Glutamatergic neuron (in vitro differentiated cells): Measurements from ENCODE around the gene KCNQ1. TPM values are rescaled to one million over a fixed set of nuclear protein-coding genes. Genes with fewer than 3 reads are reported as not detected.
A peak's percentile ranks its signal among the peaks of the same experiment; 100 is the strongest.

Source experiments
- DNase-seq: peaks from one replicate; pipeline ENCODE4 v3.0.0; 2022
- H3K27ac Mint-ChIP-seq: one replicate; pipeline ENCODE4 v1.8.0; 2020; ENCODE audit warnings: mild to moderate bottlenecking, mixed read lengths, inconsistent platforms; ENCODE audit not compliant: unreplicated experiment
- H3K27me3 Mint-ChIP-seq: one replicate; pipeline ENCODE4 v1.8.0; 2020; ENCODE audit warnings: mild to moderate bottlenecking, moderate library complexity, mixed read lengths, inconsistent platforms; ENCODE audit not compliant: unreplicated experiment
- H3K36me3 Mint-ChIP-seq: one replicate; pipeline ENCODE4 v1.8.0; 2020; ENCODE audit warnings: mild to moderate bottlenecking, mixed read lengths, inconsistent platforms; ENCODE audit not compliant: unreplicated experiment
- H3K4me1 Mint-ChIP-seq: one replicate; pipeline ENCODE4 v1.8.0; 2020; ENCODE audit warnings: mild to moderate bottlenecking, low read depth, mixed read lengths, inconsistent platforms; ENCODE audit not compliant: unreplicated experiment
- H3K4me3 Mint-ChIP-seq: one replicate; pipeline ENCODE4 v1.8.0; 2020; ENCODE audit warnings: mild to moderate bottlenecking, mixed read lengths, inconsistent platforms; ENCODE audit not compliant: unreplicated experiment
- H3K9me3 Mint-ChIP-seq: one replicate; pipeline ENCODE4 v1.8.0; 2020; ENCODE audit warnings: mild to moderate bottlenecking, moderate library complexity, mixed read lengths, inconsistent platforms; ENCODE audit not compliant: unreplicated experiment
- CTCF ChIP-seq: fragments of 200-600 bp; sonication (generic); IDR thresholded peaks from one replicate; pipeline ENCODE4 v1.5.0; 2021; ENCODE audit not compliant: partially characterized antibody, unreplicated experiment
- total RNA-seq: library from RNA; stranded (reverse); fragmentation: NEBNext Ultra II Directional; extraction: Animal tissue kit (Norgen Biotek cat#: 25700); gene quantifications from one replicate; pipeline ENCODE4 v1.2.1, GENCODE V29; 2021; ENCODE audit not compliant: unreplicated experiment

KCNQ1 gene
- total RNA-seq, 1 donor from 2014 or later = 0.44 TPM

- TF ChIP-seq CTCF = no peak
- peaks cover 18% of the 10 kb centered on the region for H3K4me1 Mint-ChIP-seq
- peaks cover 8% of the 10 kb centered on the region for H3K9me3 Mint-ChIP-seq
- no peak for DNase-seq
- peak overlapping the region; percentile 17 for H3K27ac Mint-ChIP-seq
- no peak overlapping the region for H3K4me3 Mint-ChIP-seq
- H3K27me3 Mint-ChIP-seq = peaks cover 5% of the 10 kb centered on the region
- H3K36me3 Mint-ChIP-seq = peaks cover 6% of the 10 kb centered on the region
These were observed 307.5 kb downstream of the KCNQ1 start for GRCh38 chr11:2752204-2752770.

GRCh38 chr11:2752923-2753322 is 308.1 kb downstream of the KCNQ1 start:
- Mint-ChIP-seq H3K36me3 (peaks cover 11% of the 10 kb centered on the region), H3K4me3 (no peak overlapping the region), H3K27ac (no peak overlapping the region), H3K9me3 (peaks cover 8% of the 10 kb centered on the region), H3K27me3 (peaks cover 5% of the 10 kb centered on the region), H3K4me1 (peaks cover 18% of the 10 kb centered on the region)
- no peak for TF ChIP-seq CTCF
- no peak for DNase-seq

GRCh38 chr11:2754008-2754407 is 309.2 kb downstream of the KCNQ1 start:
- Mint-ChIP-seq H3K9me3 (peaks cover 10% of the 10 kb centered on the region), H3K27me3 (peaks cover 7% of the 10 kb centered on the region), H3K36me3 (peaks cover 22% of the 10 kb centered on the region), H3K27ac (no peak overlapping the region), H3K4me1 (peaks cover 18% of the 10 kb centered on the region), H3K4me3 (no peak overlapping the region)
- no peak for TF ChIP-seq CTCF
- DNase-seq = no peak

- H3K36me3 Mint-ChIP-seq = peaks cover 22% of the 10 kb centered on the region
- DNase-seq = no peak
- H3K4me3 Mint-ChIP-seq = no peak overlapping the region
- no peak for TF ChIP-seq CTCF
- peaks cover 11% of the 10 kb centered on the region for H3K9me3 Mint-ChIP-seq
- peaks cover 15% of the 10 kb centered on the region for H3K4me1 Mint-ChIP-seq
- peaks cover 7% of the 10 kb centered on the region for H3K27me3 Mint-ChIP-seq
- no peak overlapping the region for H3K27ac Mint-ChIP-seq
These were observed 310.3 kb downstream of the KCNQ1 start for GRCh38 chr11:2755071-2755470.

- DNase-seq = no peak
- H3K4me3 Mint-ChIP-seq = no peak overlapping the region
- no peak overlapping the region for H3K27ac Mint-ChIP-seq
- peaks cover 7% of the 10 kb centered on the region for H3K9me3 Mint-ChIP-seq
- H3K4me1 Mint-ChIP-seq = no peaks in the 10 kb centered on the region
- no peak for TF ChIP-seq CTCF
- H3K27me3 Mint-ChIP-seq = peaks cover 4% of the 10 kb centered on the region
- peaks cover 19% of the 10 kb centered on the region for H3K36me3 Mint-ChIP-seq
These were observed 313.9 kb downstream of the KCNQ1 start for GRCh38 chr11:2758751-2759150.
